Stimulated activated CD4-positive, alpha-beta T cell treated with anti-CD3 and anti-CD28 coated beads, Interleukin-12 subunit alpha, Interleukin-12 subunit beta, amount 100 ng/mL, for 4 hours (primary cell): ENCODE data around the gene ECD.

ENCODE experiments used
- DNase-seq: peaks from one replicate; pipeline ENCODE4 v3.0.0-alpha.2; 2020

The ECD gene

DNA sequence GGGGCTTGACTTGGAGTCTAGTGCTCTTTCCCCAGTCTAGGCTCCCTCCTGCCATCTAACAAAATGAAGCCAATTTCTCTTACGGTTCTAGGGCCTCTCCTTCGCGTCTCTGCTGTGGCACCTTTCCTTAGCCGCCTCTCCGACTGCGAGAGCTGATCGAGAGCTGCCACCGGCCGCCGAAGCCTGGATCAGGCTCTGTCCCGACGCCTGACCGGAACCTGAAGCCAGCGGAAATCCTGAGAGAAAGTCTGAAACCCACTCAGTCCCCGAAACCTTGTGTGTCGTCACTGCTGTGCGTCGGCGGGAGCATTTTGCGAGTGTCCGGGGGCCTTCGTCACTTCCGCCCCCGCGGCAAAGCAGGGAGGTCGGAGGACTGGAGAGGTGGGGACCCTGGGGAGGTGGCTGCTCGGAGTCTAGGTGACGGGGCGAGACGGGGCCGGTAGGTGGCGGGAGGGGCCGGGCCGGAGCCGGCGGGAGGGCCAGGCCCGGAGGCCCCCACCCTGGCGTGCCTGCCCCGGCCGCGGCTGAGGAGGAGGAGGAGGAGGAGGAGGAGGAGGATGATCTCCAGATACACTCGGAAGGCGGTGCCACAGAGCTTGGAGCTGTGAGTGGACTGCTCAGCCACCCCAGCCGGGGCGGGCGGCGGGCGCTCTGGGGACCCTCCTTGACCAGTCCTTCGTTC, at the start of gene ECD, which contains the start of gene FAM149B1:
ECD (minus strand) TSS at position 226 of the 682 bp plus-strand sequence. CDS start 4,071 bp downstream, outside the sequence.
FAM149B1 (plus strand) TSS at position 337 of the 682 bp plus-strand sequence; CDS start at position 558, 221 bp downstream.
- peak; percentile 89 for DNase-seq

DNA sequence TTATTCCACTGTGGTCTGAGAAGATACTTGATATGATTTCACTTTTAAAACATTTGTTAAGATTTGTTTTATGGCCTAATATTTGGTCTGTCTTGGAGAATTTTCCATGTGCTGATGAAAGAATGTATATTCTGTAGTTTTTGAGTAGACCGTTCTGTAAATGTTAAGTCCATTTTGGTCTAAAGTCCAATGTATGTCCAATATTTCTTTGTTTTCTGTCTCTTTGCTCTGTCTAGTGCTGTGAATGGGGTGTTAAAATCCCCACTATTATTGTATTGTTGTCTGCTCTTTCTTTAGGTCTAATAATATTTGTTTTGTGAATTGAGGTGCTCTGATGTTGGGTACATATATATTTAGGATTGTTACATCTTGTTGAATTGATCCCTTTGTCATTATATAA, 47.9 kb upstream of the ECD start:
- no peak for DNase-seq

DNA sequence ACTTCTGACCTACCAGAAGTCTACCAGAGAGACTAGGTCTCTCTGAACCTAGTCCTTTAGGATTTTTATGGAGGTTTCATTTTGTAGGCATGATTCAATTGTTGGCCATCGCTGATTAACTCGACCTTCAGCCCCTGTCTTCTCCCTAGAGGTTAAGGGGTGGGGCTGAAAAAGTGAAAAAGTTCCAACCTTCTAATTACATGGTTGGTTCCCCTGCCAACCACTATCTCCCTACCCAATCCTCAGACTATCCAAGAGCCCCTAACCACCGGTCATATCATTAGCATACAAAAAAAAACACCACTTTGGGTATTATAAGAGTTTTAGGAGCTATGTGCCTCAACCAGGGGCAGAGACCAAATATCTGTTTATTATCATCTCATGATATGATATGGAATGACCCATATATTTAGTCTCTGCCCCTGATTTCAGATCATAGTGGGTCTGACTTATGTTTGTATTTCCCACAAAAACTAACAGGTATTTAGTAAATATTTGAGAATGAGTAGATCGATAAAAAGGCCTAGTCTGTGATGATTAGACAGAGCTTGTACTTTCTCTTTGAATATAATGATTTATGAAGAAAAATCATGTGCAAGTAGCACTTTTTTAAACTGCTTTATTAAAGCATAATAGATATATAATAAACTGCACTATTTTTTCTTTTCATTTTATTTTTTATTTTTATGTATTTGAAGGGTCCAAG, 43.5 kb upstream of the ECD start:
- DNase-seq, result no peak

- DNase-seq, result no peak
Measured at GRCh38 chr10:73210395-73211105, 42.7 kb upstream of the ECD start.

DNA sequence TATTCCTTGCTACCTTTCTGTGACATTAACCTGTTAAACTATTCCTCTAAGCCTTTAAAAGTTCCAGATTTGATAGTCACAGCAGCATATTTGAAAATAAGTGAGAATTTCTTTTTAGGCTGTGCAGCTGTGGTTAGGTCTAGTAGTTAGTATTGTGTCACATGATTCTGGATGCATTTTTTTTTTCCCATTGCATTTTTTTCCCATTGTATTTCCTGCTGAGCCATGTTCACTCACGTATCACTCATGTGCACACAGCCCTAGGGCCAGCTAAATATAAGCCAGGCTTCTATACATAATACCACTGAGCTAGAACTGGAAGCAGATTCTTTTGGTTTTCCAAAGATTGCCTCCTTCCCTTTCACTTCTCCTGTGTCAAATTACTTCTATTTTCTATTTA, 41.9 kb upstream of the ECD start:
- DNase-seq, result no peak

DNA sequence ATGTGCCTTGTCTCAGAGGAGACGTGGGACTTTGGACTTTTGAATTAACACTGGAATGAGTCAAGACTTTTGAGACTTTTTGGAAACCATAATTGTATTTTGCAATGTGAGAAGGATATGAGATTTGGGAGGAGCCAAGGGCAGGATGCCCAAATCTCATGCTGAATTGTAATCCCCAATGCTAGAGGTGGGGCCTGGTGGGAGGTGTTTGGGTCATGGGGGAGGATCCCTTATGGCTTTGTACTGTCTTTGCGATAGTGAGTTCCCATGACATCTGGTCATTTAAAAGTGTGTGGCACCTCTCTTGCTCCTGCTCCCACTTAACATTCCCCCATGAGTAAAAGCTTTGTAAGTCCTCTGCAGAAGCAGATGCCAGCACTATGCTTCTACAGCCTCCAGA, 40.1 kb upstream of the ECD start:
- no peak for DNase-seq

DNA sequence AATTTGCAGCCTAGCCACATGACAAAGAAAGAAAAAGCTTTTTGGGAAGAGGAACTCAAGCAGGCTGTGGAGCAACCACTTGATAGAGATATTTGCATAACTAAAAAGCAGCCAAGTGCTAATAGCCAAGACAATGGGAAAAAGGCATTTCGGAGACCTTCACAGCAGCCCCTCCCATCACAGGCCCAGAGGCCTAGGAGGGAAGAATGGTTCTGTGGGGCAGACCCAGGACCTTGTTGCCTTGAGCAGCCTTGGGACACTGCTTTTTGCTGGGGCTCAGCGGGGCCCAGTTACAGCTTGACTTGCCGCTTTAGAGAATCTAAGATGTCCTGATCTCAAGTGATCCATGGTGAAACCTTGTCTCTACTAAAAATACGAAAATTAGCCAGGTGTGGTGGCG, 38.6 kb upstream of the ECD start:
- no peak for DNase-seq

- no peak for DNase-seq
Measured at GRCh38 chr10:73205890-73206289, 38.1 kb upstream of the ECD start.

GRCh38 chr10:73205081-73205480, 37.3 kb upstream of the ECD start:
- no peak for DNase-seq

GRCh38 chr10:73190188-73190587, 22.4 kb upstream of the ECD start:
- DNase-seq, result no peak

DNA sequence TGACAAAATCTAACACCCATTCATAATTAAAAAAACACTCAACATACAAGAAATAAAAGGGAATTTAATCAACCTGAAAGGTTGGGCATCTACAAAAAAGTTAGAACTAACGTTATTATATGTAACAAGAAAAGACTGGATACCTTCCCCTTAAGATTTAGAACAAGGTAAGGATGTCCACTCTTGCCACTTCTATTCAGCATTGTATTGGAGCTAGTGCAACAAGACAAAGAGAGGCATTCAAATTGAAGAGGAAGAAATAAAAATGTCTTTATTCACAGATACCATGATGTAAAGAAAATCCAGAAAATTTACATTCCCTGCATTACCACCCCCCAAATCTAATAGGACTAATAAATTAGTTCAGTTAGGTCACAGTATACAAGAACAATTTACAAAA, 18.5 kb upstream of the ECD start:
- DNase-seq, result no peak

DNA sequence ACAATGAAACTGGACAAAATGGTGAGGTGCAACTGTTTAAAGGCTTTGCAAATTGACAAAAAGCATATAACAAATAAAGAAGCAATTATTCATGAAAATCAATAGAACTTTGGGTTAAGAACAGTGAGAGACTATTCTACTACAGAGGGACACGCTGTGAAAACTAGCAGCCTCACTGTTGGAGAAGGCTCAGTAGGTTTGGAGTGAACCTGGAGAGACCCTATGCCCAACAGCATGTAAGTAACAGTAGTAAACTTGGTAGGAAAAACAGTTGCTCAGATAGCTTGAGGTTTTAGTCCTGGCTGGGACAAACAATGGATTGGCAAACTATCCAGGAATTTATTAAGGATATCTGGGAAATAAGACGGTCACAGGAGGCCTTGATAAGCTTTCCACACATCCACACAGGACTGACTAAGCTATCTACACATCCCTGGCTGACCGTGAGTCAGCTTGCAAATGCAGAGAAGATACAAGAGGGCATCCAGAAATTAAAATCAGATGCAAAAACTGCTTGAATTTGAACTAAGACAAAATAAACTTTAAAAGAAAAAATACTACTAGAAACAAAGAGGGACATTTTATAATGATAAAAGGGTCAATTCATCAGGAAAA, 16.0 kb upstream of the ECD start:
- no peak for DNase-seq

- no peak for DNase-seq
Measured at GRCh38 chr10:73182568-73182967, 14.8 kb upstream of the ECD start.

DNA sequence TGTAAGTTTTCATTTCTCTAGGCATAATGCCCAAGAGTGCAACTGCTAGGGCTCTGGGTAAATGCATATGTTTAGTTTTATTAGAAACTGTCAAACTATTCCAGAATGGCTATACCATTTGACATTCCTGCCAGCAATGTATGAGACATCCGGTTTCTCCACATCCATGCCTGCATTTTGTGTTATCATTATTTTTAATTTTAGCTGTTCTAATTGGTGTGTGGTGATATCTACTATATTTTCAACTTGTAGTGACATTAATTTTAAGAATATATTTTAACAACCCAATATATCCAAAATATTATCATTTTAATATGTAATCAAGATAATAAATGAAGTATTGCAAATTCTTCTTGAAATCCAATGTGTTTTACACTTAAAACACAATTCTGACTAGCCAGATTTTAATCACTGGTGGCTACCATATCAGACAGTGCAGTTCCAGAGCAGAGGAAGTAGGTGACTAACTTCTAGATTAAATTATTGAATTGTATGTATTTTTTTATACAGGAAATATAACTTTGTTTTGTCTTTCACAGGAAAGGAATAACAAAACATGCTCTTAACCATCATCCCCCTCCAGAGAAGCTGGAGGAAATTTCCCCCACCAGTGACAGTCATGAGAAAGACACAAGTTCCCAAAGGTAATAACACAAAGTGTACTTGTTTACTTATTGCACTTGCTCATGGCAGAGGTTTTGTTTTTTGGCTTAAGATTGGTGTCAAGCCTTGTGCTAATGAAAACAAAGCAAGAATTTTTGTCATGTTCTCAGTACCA, 6.5 kb upstream of the ECD start:
- no peak for DNase-seq

DNA sequence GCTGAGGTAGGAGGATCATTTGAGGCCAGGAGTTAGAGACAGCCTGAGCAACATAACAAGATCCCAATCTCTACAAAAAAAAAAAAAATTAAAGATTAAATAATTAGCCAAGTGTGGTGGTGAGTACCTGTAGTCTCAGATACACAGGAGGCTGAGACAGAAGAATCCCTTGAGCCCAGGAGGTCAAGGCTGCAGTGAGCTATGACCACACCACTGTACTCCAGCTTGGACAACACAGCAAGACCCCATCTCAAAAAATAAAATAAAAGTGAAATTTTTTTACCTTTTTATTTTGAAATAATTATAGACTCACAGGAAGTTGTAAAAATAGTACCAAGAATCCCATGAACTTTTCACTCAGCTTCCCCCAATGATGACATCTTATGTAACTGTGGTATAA, 5.1 kb upstream of the ECD start:
- DNase-seq, result no peak

DNA sequence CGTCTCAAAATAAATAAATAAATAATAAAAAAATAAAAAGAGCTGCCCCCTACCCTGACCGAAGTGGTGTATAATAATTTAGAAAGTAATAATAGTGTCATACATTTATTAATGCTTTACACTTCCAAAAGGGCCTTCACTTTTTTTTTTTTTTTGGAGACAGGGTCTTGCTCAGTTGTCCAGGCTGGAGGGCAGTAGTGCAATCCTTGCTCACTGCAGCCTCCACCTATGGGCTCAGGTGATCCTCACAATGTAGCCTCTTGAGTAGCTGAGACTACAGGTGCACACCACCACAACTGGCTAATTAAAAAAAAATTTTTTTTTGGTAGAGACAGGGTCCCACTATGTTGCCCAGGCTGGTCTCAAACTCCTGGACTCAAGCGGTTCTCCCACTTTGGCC, 1.5 kb upstream of the ECD start:
- no peak for DNase-seq

GRCh38 chr10:73168465-73168803, 626 bp upstream of the ECD start:
- no peak for DNase-seq

DNA sequence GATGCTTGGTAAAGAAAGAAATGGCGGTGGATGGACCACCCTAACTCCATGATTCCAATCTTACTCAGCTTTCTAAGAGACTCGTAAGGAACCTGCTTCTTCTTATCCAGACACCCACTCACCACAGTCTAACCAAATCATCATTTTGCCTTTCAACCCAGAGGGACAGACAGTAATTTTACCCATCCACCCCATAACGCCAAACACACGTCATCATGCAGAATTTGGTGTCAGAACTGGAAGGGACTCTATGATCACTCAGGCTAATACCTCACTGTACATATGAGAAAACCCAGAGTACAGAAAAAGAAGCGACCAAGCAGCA, 388 bp downstream of the ECD start:
- DNase-seq, result no peak

GRCh38 chr10:73166972-73167371, 836 bp downstream of the ECD start:
- no peak for DNase-seq

DNA sequence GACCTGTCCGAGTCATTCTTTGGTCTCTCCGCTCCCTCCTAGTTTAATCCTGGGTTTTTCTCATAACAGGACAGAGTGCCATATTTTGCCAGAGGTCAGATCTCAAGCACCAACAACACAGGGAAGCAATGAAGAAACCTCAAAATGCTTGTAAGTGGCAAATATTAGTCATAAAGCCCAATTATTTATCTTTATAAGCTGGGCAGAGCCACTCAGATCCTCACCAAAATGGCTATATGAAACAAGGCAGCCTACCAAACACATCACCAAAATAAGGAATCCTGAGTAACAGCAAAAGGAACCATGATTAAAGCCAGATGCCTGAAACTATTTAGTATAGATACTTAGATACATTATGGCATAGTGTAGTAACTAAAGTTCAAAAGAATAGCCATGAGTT, 4.7 kb downstream of the ECD start:
- no peak for DNase-seq

GRCh38 chr10:73161662-73162061, 6.1 kb downstream of the ECD start:
- DNase-seq, result no peak

DNA sequence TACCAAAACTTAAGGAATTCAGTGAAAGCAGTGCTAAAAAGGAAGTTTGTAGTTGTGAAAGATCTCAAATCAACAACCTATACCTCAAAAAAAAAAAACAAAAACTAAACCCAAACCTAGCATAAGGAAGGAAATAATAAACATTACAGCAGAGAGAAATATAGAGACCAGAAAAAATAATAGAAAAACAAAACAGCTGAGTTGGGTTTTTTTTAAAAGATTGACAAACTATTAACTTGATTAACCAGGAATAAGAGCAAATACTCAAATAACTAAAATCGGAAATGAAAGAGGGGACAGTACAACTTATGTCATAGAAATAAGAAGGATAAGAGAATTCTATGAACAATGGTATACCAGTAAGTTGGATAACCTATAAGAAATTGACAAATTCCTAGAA, 6.7 kb downstream of the ECD start:
- no peak for DNase-seq

DNA sequence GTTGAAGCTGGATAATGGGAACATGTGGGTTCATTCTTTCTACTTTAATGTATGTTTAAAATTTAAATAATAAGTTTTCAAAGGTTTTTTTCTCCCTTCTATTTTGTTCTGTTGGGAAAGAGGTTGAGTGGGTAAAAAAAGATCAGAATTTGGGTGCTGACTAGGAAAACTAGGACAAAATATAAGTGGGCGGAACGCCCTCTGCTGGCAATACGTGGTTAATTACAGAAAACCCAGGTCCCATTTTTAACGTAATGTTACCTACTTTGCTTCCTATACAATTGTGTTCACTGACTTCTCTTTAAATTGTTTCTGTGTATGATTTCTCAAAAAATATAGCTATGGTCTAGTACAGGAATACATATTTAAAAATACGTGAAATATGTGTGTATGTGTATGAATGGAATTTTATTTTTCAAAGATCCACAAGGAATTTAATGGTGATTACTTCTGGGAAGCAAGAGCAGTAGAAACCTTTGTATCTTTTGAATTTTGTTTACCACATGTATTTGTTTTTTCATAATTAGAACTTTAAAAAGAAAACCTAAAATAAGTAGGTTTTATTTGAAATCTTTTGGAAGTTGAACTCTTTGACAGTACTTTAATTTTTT, 8.7 kb downstream of the ECD start:
- peak; percentile 39 for DNase-seq
